Tibial nerve (tissue), 3 donors: ENCODE measurements around the gene MUC20.
"Not testable (repeated sequence)": the region's sequence is repeated elsewhere in the genome, so short reads cannot be mapped to it uniquely, and the experiment has no call there.

Experiments used
- CTCF ChIP-seq, 5 experiments: fragments of 200-600 bp in 3 of 5; fragments of 450-650 bp in 2 of 5; sonication (generic) in 3 of 5; IDR thresholded peaks; one replicate each; pipeline ENCODE4 v1.5.1; 2016 to 2019; ENCODE audit warnings: antibody characterized with exemption in 5 of 5, mild to moderate bottlenecking in 3 of 5, moderate library complexity in 2 of 5
- POLR2A ChIP-seq, 2 donors: fragments of 450-650 bp; IDR thresholded peaks; one replicate each; pipeline ENCODE4 v1.6.1; 2017; ENCODE audit warnings: antibody characterized with exemption in 2 of 2, mild to moderate bottlenecking in 2 of 2, moderate library complexity in 2 of 2

GRCh38 chr3:195711091-195711812 lies 9.5 kb upstream of the MUC20 start:
- TF ChIP-seq CTCF, POLR2A (IDR thresholded peaks at IDR 0.05): not testable (repeated sequence)
